Glomerular visceral epithelial cell (primary cell): Measurements from ENCODE around the gene CCDC68.

Source experiments
- DNase-seq: peaks from one replicate; pipeline ENCODE4 v3.0.0-alpha.2; 2016; ENCODE audit errors: extremely low spot score

Gene CCDC68

GRCh38 chr18:54961016-54961423 is 1.8 kb upstream of the CCDC68 start:
- DNase-seq, result no peak

- no peak for DNase-seq
Measured at GRCh38 chr18:54960197-54960596, 936 bp upstream of the CCDC68 start.

GRCh38 chr18:54957996-54958395 is 1.3 kb downstream of the CCDC68 start:
- DNase-seq, result no peak

GRCh38 chr18:54957296-54957832 is 1.9 kb downstream of the CCDC68 start:
- no peak for DNase-seq

GRCh38 chr18:54956506-54956905 is 2.8 kb downstream of the CCDC68 start:
- DNase-seq, result no peak

GRCh38 chr18:54952026-54952425 is 7.2 kb downstream of the CCDC68 start:
- no peak for DNase-seq

DNA sequence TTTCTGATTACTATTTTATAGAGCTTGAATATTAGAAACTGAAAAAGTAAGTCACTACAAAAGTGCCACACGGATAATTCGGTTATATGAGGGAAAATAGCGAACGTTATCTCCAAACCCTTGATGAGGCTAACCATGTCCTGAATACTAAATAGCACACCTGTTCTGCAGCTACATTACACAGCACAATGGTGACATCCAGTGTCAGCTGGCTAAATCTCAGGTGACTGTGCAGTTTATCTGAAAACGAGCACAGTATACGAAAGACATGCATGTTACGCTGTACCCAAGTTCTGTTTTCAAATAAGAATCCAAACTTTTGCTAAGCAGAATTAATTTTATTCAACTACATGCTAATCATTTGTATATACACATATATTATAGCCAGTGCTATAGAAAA is 9.0 kb downstream of the CCDC68 start:
- no peak for DNase-seq

DNA sequence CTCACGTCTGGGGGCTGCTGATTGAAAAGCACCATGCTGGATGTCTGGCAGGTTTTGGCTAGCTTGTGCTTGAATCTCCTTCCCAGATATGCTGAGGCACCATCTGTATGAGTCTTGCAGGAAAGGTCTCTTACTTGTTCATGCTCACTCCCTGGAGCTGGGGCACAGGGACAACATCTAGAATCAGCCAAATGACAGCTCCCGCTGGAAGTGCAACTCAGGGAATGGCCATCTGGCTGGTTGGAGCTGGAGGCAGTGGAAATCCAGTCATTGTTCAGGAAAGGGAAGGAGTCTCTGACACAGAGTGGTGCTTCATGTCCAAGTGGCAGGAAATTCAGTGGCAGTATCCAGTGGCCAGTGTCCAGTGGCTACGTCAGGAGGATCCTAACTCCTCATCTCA is 9.7 kb downstream of the CCDC68 start:
- DNase-seq, result no peak

DNA sequence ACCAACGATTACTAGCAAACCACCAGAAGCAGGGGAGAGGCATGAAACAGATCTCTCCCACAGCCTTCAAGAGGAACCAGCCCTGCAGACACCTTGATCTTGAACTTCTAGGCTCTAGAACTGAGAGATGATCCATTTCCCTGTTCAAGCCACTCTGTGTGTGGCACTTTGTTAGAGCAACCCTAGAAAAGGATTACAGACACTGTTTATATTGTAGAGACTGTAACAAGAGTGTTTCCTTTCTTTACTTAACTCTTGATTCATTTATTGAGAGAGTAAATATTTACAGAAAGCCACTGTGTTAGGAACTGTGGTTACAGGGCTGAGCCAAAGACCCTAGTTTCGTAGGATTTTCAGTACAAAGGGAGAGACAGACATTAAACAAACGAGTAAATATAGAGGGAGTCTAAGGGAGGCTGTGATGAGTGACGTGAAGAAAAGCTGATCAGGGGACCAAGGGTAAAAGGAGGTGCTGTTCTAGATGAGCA is 10.9 kb downstream of the CCDC68 start:
- DNase-seq, result no peak

GRCh38 chr18:54947091-54947490 is 12.2 kb downstream of the CCDC68 start:
- peak; percentile 22 for DNase-seq

GRCh38 chr18:54946149-54946581 is 13.1 kb downstream of the CCDC68 start:
- DNase-seq, result no peak

GRCh38 chr18:54945576-54946125 is 13.6 kb downstream of the CCDC68 start:
- no peak for DNase-seq

DNA sequence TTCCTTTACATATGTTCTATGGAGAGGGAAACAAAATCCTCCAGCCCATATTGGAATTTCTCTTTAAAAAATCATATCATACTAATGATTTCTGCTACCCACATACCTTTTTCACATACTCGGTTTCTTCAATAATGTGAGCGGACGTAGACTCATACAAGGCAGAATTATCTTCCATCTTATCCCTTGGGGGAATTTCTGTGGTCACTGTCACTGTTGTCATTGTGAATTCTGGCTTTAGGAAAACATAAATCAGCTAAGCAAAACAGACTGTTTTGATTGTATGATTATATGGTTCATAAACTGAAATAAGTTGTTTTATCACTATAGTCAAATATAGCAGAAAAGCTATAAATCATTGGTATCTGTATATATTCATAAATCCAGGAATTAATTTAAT is 16.7 kb downstream of the CCDC68 start:
- no peak for DNase-seq

DNA sequence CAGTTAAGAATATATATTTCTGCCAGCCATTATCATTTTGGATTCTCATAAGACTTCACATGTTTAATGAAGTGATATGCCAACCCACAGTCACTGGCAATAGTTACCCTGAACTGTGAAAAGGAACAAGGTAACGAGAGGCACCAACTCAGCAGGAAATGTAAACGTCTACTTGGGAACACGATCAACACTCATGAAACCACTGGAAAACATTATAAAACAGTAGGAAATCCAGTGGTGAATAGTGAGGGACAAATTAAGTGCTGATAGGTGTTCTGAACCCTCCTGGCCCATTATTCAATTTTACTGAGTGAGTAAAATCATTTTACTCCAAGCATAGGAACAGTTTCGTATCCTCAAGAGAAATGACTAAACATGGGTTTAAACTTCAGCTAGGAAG is 17.1 kb downstream of the CCDC68 start:
- no peak for DNase-seq

DNA sequence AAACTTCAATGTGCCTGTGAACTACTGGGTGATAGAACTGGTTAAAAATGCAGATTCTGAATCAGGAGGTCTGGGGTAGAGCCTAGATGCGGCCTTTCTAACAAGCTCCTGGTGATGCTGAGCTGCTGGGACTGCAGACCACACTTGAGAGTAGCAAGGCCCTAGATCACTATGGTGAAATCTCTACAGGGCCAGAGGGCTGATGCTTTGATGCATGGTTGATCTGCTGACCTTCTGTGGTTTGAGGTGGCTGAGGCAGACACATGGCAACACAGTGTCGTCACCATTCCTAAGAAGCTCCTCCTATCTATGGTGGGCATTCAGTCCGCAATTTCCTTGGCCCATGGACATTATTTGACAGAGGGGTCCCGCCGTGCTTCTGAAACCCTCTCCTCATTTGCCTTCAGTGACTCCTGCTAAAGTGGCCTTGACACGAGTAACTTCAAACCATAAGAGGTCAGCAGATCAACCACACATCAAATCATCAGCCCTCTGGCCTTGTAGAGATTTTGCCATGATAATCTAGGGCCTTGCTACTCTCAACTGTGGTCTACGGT is 19.8 kb downstream of the CCDC68 start:
- peak; percentile 45 for DNase-seq

GRCh38 chr18:54938506-54938905 is 20.8 kb downstream of the CCDC68 start:
- DNase-seq, result no peak

DNA sequence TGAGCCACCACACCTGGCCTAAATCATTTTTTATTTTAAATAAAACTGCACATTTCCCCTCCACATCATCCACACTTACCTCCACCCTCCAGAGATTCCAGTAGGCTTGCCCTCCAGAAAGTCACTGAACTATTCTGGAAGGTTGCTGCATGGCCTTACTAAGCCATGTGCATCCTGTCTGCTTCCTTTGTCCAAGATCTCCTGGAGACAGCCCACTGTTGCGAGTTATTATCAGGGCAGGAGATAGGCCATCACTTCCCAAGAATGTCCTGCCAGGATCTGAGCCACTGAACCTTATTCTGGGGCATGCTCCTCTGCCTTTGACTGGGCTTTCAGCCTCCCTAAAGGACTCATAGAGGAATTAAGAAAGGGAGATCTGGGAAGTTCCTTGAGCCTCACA is 26.8 kb downstream of the CCDC68 start:
- DNase-seq, result no peak

DNA sequence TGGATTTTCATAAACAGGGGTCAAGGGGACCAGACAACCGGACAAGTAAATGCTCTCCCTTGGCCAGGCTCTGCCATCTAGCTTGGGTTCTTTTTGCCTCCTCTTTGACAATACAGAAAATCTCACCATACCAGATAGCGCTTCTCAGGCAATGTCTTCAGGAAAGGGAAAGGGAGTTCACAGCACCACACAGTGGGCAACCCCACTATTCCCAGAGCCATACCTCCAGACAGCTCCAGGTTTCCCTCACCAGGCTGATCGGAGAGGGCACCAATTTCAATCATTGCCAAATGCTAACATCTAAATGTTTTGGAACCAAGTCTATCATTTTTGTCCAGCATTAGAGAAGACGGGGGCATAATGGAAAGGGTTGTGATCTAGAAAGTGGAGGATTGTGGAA is 28.1 kb downstream of the CCDC68 start:
- no peak for DNase-seq

DNA sequence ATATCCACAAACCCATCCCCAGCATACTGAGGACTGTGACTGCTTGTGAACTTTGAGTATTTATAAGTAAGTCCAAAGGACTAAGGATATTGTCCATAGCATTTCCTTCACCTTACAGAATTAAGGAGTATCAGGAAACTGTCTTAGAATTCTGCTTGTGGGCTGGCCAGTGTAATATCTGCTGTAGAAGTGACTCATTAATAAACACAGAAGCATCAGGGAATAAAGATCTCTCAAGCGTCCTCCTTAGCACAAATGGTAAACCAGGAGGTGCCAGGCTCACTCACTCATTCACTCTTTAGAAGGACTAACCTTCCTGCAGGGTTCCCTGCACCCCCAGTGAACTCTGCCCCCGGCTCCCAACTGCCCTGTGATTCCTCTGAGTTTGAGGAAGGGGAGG is 31.0 kb downstream of the CCDC68 start:
- no peak for DNase-seq

DNA sequence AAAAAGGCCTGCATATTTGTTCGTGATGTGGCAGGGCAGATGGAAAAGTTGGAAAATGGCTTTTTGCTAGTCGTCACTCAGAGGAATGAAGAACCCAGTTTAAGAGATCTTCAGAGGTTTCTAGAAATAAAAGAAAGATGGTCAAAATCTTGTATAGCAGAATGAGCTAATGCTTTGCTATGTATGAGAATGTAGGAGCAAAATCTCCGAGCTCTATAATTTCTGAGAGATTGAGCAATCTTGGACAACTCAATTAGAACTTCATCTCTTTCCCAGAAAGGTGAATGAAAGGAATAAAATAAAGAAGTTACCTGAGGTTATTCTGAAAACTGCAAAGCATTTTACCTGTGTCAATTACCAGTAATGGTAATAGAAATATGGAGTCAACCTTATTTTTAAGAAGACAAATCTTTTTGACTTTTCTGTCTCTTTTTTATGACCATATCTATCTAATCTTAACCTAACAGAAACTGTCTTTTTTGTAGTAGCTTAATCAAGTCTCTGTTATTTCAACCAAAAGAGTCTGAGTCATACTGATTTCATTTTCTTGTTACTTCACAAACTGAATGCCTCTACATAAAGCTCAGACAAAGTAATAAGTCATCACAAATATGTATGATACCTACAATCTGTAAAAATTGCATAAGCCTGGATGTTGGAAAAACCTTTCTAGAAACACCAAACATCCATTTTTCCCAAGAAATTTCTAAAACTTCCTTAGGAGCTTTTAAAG is 32.5 kb downstream of the CCDC68 start:
- no peak for DNase-seq

DNA sequence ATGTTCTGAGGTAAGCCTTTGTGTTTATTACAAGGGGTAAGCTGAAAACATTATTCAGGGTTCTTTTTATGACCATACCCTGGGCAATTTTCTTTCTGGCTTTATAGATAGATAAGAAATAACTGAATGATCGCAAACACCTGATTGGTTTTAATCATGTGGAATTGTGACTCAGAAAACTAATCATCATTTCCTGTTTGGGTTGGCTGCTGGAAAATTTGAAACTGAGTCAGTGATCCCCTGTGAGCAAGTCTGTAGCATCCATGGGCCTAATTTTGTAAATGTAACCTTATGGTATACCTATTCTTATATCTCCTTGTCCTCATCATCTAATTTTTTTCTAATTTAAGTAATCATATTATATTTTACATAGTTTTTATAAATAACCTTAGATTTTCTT is 34.3 kb downstream of the CCDC68 start:
- no peak for DNase-seq

DNA sequence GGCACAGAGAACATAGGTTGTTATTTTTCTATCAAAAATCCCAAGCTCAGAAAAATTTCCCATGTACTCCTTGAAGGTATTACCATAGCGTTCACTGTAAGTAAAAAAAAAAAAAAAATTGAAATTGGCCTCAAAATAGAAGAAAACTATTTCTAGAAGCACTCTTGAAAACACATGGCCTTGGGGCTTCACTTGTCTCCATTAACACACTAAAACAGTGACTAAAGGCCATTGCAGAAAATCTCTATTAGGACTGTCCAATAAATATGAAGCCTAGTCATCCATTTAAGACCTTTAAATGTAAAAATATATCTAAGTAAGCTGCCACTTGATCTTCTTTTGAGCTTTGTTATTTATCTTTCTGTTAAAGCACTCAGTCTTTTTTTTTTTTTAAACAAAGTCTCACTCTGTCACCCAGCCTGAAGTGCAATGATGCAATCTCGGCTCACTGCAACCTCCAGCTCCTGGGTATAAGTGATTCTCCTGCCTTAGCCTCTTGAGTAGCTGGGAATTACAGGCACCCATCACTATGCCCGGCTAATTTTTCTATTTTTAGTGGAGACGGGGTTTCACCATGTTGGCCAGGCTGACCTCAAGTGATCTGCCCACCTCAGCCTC is 35.8 kb downstream of the CCDC68 start:
- DNase-seq, result no peak

- DNase-seq, result no peak
Measured at GRCh38 chr18:54919412-54919811, 39.8 kb downstream of the CCDC68 start.
